Stimulated activated CD8-positive, alpha-beta memory T cell treated with anti-CD3 and anti-CD28 coated beads, Interleukin-15, amount 100 ng/mL, for 24 hours (primary cell): Measurements from ENCODE around the gene CRYBG2.
A peak's percentile ranks its signal among the peaks of the same experiment; 100 is the strongest.

Experiments
- DNase-seq: peaks from one replicate; pipeline ENCODE4 v3.0.0-alpha.2; 2020; ENCODE audit warnings: low read depth

Gene CRYBG2

DNA sequence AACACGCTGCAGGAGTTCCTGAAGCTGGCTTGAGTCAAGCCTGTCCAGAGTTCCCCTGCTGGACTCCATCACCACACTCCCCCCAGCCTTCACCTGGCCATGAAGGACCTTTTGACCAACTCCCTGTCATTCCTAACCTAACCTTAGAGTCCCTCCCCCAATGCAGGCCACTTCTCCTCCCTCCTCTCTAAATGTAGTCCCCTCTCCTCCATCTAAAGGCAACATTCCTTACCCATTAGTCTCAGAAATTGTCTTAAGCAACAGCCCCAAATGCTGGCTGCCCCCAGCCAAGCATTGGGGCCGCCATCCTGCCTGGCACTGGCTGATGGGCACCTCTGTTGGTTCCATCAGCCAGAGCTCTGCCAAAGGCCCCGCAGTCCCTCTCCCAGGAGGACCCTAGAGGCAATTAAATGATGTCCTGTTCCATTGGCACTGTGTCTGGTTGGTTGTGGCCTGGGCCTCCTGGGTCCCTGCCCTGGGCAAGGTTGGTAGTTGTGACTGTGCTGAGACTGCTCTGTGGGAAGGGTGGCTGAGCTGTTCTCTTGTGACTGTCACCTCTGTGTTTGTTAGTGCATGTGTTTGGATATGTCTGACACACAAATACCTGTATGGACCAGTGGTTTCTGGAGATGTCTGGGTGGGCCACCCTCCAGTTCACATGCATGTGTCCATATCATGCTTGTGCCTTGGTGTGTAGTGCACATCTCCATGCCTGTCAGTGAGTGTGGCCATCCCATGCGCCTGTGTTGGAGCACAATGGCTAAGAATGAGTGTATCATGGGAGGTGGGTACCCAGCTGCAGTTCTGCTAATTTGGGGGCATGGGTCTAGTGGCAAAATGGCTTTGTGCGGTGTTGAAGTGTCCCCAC is 72.6 kb downstream of the CRYBG2 start:
- no peak for DNase-seq

DNA sequence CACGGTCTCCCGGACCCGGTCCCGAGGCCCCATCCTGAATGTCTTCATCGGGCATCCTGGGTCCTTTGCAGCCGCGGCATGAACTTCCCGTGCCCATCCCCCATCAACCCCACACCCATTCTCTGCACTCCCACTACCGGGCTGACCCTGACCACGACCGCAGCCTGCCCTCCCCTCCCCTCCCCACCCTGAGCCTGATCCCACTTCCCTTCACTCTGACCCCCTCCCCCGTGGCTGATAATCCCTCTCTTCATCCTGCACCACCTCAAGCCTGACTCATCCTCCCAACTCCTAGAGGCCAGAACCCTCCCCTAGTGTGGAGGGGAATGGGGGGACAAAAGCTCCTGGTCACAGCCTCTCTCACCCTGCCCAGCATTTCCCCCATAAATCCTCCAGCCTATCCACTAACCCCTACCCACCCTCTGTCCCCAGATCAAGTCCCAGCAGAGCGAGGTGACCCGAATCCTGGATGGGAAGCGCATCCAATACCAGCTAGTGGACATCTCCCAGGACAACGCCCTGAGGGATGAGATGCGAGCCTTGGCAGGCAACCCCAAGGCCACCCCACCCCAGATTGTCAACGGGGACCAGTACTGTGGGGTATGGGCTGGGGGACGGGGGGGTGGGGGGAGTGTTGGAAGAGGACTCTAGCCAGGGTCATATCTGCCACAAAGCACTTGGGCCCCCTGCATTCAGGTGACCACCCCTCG is 73.4 kb downstream of the CRYBG2 start:
- DNase-seq: no peak

DNA sequence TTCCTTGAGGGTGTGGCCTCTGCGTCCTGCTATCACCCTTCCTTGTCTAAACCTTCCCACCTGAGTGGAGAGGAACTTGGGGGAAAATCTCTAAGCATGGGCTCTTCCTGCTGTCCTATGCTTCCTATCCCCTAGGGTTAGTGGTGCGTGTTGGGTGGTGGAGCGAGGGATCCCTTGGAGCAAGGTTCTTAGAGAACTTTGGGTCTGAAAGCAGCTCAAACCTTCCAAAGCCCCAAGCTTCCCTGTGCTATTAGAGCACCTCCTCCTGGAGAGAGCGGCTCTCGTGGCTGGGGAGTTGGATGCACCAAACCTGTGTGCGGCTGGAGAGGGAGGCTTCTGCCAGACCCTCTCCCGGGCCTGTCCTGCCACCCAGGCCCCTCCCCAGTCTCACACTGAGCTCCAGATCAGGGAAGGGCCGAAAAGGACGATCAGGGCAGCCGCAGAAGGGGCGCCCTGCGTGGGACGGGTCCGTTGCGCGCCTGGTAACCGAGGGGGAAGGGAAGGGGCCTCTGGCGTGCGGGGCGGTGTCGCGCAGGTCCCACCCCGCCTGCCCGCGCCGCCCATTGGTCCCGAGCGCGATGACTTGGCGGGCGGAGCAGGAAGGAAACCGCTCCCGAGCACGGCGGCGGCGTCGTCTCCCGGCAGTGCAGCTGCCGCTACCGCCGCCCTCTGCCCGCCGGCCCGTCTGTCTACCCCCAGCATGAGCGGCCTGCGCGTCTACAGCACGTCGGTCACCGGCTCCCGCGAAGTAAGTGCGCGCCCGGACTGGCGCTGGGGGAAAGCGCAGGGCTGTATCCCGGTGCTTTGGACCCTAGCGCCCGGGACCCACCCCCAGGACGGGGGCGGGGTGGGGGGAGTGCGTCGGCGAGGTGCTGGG is 74.2 kb downstream of the CRYBG2 start, which contains the start of gene SH3BGRL3:
SH3BGRL3 (plus strand) TSS at position 631 of the 877 bp plus-strand sequence; CDS start at position 701, 70 bp downstream.
- peak; percentile 62 for DNase-seq

DNA sequence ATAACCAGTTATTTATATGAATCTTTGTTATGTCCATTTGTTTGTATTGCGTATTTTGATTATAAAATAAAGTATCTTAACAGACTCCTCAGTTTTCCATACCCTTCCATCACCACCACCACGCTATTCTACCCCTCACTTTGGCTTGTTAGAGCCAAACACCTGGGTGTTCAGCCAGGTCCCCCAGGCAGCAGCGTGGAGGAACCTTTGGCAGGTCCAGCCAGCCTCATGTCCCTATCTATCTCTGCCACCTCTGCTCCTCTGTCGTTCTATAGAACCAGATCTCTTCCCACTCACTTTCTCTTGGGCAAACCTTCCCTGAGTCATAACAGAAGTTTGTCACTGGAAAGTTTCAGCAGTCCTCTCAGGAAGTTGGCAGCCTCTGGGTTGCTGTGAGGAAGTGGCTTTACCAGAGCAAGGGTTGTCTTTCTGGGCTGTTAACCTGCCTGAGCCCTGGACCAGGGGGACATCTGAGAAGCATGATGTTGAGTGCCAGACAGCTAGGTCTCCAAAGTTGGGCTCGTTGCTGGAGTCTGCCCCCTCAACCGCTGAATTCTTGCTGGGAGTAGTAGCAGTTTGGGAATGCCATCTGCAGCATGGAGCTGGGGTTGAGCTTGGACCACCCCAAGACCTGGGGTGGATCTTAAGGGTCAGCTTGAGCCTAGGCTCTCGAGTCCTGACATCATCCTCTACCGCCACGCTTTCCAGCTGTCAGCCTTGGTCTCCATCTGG is 75.0 kb downstream of the CRYBG2 start:
- no peak for DNase-seq

DNA sequence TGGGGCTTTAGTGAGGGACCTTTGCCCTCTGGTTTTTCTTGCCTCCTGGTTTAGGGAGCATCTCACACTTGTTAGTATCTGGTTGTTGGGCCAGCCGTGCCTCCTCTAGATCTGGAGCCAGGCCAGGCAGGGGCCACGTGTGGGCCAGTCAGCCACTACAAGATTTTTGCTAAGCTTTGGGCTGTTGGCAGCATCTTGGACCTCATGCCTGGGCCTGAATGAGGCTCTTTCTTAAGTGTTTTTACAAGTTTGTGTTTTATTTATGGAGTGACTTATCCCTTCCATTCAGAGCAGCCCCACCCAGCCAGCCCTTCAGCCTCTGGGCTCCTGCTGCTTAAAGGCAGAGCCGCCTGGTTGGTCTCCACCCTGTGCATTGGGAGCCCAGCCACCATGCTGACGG is 75.6 kb downstream of the CRYBG2 start:
- DNase-seq: no peak

DNA sequence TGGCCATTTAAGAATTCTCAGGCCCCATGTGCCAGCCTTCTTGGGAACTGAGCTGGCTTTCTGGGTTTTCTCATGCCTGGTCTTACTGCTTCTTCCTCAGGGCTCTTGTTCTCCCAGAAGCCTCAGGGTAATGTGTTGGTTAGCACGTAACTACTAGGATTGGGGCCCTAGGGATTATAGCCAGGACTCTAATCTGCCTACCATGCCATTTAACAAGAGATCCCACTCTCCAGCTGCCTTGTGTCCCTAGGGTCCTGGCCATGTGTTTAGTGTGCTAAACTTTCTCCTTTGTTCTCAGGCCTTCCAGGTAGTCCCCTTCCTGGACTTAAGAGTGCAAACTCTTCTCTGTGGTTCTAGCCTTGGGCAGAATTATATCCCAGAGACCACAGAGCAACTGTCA is 76.2 kb downstream of the CRYBG2 start:
- no peak for DNase-seq

DNA sequence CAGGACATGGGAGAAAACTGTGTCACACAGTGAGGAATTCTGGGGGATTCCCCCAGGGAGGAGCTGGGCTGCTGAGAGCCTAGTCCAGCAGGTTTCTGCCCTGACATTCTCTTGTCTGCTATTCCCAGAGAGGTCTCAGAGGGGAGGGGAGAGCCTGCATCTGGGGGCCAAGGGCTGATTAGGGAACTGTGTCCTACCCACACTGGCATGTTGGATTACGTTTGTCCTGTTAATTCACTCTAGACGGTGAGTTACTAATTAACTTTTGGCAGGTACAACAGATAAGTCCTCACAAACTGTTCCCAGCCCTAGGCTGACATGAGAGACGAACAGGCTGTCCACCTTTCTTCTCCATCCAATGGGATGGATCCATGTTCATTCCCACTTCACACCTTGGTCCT is 76.7 kb downstream of the CRYBG2 start:
- no peak for DNase-seq

DNA sequence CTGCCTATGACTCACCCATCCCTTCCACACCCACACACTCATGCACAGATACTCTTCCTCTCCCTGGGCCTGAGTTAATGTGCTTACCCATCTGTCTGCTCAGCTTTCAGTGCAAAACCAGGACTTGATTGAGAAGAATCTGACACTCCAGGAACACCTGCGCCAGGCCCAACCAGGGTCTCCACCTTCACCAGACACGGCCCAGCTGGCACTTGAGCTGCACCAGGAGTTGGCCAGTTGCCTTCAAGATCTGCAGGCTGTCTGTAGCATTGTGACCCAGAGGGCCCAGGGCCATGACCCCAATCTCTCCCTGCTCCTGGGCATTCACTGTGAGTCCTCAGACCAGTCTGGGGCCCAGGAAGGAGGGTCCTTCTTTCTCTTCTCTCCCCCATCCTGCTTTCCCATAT is 77.5 kb downstream of the CRYBG2 start:
- no peak for DNase-seq

DNA sequence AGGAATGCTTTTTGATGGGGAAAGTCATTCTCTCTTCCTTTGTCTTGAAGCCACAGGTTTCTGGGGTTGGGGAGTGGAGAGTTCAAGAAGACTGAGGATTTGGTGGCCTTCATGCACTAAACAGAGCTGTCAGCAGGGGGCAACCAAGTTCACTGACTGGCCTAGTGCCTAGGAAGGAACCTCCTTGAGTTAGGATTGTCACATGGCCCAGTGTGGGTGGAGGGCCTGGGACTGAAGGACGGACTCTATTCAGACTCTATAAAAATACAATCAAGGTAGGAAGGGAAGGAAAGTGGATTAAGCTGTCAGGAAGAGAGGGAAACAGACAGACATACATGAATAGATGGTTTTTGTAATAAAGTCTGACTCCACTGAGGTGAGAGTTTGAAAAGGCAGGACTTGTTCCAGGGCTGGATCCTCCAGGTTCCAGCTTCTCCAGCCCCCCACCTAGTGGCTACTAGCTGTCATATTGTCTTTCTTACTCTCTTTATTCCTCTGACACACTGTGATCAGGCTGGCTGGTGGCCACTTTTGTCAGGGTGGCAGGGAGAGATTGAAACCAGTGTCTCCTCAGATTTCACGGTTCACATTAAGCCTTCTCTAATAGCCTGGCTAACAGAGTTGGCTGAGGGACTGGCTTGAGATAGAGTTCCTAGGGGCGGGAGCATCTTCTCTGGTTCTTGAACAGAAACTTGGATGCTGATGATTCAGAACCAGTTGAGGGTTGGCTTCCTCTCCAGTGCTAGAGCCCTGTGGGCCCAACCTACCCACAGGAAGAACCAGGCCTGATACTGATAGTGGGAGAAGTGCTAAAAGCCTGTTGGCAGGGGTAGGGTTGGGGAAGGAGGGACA is 78.1 kb downstream of the CRYBG2 start:
- DNase-seq: no peak

DNA sequence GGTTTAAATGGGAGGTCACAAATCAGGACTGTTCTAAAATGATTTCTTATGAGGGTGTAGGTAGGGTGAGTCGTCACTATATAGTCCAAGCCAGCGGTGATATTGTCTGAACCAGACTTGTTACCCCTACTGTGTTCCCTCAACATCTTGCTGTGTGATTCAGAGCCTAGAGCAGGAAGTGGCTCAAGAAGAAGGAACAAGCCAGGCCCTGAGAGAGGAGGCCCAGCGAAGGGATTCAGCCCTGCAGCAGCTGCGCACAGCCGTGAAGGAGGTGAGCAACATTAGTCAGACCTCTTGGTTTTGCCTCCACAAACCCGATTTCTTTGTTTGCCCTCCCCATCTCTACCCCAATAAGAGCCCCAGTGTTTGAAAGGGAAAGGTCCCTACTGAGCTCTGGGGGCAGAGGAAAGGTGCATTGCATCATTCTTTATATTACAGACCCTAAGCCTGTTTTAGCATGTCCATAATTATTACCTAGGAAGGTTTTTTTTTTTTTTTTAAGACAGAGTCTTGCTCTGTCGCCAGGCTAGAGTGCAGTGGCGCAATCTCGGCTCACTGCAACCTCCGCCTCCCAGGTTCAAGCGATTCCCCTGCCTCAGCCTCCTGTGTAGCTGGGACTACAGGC is 79.0 kb downstream of the CRYBG2 start:
- DNase-seq: no peak
